HCT116 (cell line): Measurements from ENCODE around the gene KNTC1.

Experiments used
- CBX3 ChIP-seq: IDR thresholded peaks from 2 replicates; pipeline ENCODE4 v1.6.1; 2012; ENCODE audit warnings: low read depth
- CTCF ChIP-seq, 3 experiments: fragments of 200-600 bp in 1 of 3; sonication (generic) in 1 of 3; IDR thresholded peaks in 2 of 3; conservative IDR thresholded peaks in 1 of 3; 2 replicates each; pipeline ENCODE4 v1.5.1; 2012 to 2017; ENCODE audit warnings: low read depth in 2 of 3, low read length in 2 of 3, antibody characterized with exemption in 1 of 3, borderline replicate concordance in 1 of 3, control low read depth in 1 of 3, mild to moderate bottlenecking in 1 of 3, mixed read lengths in 1 of 3, mixed run types in 1 of 3, moderate library complexity in 1 of 3; ENCODE audit not compliant: insufficient read depth in 1 of 3
- ELF1 ChIP-seq: IDR thresholded peaks from 2 replicates; pipeline ENCODE4 v1.6.1; 2012; ENCODE audit warnings: low read depth, borderline replicate concordance
- EZH2 ChIP-seq: fragments of 200-600 bp; sonication (generic); IDR thresholded peaks from 2 replicates; pipeline ENCODE4 v1.6.1; 2017; ENCODE audit warnings: antibody characterized with exemption, mixed run types
- EZH2phosphoT487 ChIP-seq: fragments of 200-600 bp; IDR thresholded peaks from 2 replicates; pipeline ENCODE4 v1.6.1; 2018; ENCODE audit warnings: antibody characterized with exemption, borderline replicate concordance
- JUND ChIP-seq: IDR thresholded peaks from 2 replicates; pipeline ENCODE4 v1.6.1; 2012
- MAX ChIP-seq: IDR thresholded peaks from 2 replicates; pipeline ENCODE4 v1.6.1; 2012
- POLR2A ChIP-seq: IDR thresholded peaks from 2 replicates; pipeline ENCODE4 v1.7.0; 2011; ENCODE audit warnings: borderline replicate concordance; ENCODE audit not compliant: insufficient read depth, insufficient read length; ENCODE audit errors: extremely low read depth
- POLR2AphosphoS5 ChIP-seq: IDR thresholded peaks from 2 replicates; pipeline ENCODE4 v1.6.1; 2011; ENCODE audit warnings: mild to moderate bottlenecking, low read depth, low read length, moderate library complexity
- TCF7L2 ChIP-seq: IDR thresholded peaks from 2 replicates; pipeline ENCODE4 v1.7.0; 2011; ENCODE audit warnings: borderline replicate concordance, inconsistent platforms; ENCODE audit not compliant: insufficient read depth, insufficient read length; ENCODE audit errors: extremely low read depth
- YY1 ChIP-seq: IDR thresholded peaks from 2 replicates; pipeline ENCODE4 v1.6.1; 2011; ENCODE audit warnings: low read length, low read depth, moderate library complexity, mild to moderate bottlenecking; ENCODE audit not compliant: insufficient replicate concordance; ENCODE audit errors: extremely low read depth
- ZNF274 ChIP-seq: fragments of 200-500 bp; sonication (Bioruptor generic); IDR thresholded peaks from 2 replicates; pipeline ENCODE4 v1.6.1; 2014; ENCODE audit warnings: mild to moderate bottlenecking, low read depth, low read length, inconsistent platforms

- TF ChIP-seq CTCF (IDR thresholded peaks at IDR 0.05 in 2 of 3, conservative IDR thresholded peaks at IDR 0.05 in 1 of 3; ENCODE audit: borderline replicate concordance in 1 of 3, insufficient read depth in 1 of 3, low read depth in 2 of 3, low read length in 2 of 3) (no peak), CBX3 (no peak), JUND (no peak), MAX (no peak), TCF7L2 (no peak), YY1 (no peak), EZH2 (no peak), POLR2A (no peak), ELF1 (no peak), POLR2AphosphoS5 (no peak), EZH2phosphoT487 (no peak), ZNF274 (no peak)
Observed at GRCh38 chr12:122523846-122524718, 3.0 kb upstream of the KNTC1 start.
